ENCODE data around the gene RNF223.
"Not testable (repeated sequence)": the region's sequence is repeated elsewhere in the genome, so short reads cannot be mapped to it uniquely, and the experiment has no call there.

Gene RNF223

DNA sequence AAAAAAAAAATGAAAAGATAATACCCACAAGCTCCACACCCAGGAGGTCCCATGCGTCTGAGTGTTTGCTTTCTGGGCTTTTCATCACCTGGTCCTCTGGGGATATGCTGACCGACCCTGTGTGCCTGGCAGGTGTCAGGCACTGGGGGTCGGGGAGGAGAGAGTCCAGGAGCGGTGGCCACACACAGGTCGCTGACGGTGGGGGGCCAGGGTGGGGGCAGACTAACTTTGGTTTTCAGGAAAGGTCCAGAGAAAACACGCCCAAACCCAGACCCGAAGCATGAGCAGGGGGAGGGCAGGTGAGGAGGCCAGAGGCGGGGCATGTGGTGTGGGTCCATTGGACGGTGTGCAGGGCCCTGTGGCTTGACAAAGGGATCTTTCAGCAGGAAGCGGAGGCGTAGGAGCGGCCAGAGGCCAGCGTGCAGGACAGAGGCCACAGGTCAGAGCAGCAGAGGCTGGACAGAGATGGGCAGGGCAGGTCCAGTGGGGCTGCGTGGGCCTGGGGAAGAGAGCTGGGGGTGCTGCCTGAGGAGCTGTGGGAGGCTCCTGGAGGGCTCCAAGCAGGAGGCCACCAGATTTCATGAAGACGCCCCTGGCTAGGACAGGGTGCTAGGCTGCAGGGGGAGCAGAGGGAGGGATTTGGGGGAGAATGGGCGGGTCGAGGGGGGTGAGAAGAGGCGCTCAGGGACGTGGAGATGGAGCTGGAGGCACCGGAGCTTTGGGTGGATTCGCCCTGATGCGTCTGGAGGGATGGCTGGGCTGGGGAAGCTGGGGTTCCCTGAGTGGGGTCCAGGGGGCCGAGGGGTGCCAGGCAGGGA is 15.8 kb downstream of the RNF223 start:
- no peak for DNase-seq

- DNase-seq, result not testable (repeated sequence)
These were observed 16.4 kb downstream of the RNF223 start for GRCh38 chr1:1057769-1058087.

DNA sequence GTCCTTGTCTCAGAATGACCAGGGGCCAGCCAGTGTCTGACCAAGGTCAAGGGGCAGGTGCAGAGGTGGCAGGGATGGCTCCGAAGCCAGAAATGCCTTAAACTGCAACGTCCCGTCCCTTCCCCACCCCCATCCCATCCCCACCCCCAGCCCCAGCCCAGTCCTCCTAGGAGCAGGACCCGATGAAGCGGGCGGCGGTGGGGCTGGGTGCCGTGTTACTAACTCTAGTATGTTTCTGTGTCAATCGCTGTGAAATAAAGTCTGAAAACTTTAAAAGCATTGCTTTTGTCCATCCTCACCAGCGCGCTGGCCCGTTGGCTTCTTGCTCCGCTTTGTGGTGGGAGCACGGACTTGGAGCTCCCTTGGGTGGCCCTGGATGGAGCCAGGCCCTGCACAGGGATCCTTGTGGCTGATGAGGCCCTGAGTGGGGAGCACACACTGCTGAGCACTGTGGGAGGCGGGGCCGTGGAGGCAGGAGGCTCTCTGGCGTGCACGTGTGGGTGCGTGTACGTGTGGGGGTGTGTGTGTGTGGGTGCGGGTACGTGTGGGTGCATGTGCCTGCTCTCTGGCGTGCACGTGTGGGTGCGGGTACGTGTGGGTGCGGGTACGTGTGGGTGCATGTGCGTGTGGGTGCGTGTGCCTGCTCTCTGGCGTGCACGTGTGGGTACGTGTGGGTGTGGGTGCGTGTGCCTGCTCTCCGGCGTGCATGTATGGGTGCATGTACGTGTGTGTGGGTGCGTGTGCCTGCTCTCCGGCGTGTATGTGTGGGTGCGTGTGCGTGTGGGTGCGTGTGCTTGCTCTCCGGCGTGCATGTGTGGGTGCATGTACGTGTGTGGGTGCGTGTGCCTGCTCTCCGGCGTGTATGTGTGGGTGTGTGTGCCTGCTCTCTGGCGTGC is 18.0 kb downstream of the RNF223 start:
- DNase-seq, result no peak

DNA sequence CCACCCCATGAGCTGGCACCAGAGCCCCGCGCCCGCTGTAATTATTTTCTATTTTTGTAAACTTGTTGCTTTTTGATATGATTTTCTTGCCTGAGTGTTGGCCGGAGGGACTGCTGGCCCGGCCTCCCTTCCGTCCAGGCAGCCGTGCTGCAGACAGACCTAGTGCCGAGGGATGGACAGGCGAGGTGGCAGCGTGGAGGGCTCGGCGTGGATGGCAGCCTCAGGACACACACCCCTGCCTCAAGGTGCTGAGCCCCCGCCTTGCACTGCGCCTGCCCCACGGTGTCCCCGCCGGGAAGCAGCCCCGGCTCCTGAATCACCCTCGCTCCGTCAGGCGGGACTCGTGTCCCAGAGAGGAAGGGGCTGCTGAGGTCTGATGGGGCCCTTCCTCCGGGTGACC is 19.1 kb downstream of the RNF223 start:
- no peak for DNase-seq

- no peak for DNase-seq
These were observed 19.9 kb downstream of the RNF223 start for GRCh38 chr1:1054099-1054700.

DNA sequence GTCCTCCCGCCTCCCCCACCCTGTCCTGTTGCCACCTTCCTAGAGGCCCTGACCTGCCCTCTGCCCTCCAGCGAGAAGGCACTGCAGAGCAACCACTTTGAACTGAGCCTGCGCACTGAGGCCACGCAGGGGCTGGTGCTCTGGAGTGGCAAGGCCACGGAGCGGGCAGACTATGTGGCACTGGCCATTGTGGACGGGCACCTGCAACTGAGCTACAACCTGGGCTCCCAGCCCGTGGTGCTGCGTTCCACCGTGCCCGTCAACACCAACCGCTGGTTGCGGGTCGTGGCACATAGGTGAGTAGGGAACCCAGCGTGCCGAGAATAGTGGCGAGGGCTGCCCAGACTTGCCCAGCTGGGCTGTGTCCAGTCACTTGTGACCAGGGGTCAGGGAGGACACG is 20.4 kb downstream of the RNF223 start:
- no peak for DNase-seq

GRCh38 chr1:1053022-1053421 is 21.1 kb downstream of the RNF223 start:
- DNase-seq, result no peak

- DNase-seq, result no peak
These were observed 21.9 kb downstream of the RNF223 start for GRCh38 chr1:1052003-1052840.

DNA sequence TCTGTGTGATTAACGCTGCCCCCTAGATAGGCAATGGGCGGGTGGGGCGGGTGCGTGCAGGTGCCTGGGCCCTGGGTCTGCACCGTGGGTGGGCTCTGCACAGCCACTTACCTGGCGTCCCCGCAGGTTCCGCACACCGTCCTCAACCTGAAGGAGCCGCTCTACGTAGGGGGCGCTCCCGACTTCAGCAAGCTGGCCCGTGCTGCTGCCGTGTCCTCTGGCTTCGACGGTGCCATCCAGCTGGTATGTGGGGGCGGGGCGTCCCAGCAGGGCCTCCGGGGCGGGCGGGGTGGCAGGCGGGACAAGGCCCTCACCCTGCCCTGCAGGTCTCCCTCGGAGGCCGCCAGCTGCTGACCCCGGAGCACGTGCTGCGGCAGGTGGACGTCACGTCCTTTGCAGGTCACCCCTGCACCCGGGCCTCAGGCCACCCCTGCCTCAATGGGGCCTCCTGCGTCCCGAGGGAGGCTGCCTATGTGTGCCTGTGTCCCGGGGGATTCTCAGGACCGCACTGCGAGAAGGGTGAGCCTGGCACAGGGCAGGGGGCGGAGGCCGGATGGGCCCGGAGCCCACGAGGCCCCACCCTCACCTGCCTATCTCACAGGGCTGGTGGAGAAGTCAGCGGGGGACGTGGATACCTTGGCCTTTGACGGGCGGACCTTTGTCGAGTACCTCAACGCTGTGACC is 22.8 kb downstream of the RNF223 start:
- no peak for DNase-seq

- no peak for DNase-seq
These were observed 23.5 kb downstream of the RNF223 start for GRCh38 chr1:1050577-1051052.

DNA sequence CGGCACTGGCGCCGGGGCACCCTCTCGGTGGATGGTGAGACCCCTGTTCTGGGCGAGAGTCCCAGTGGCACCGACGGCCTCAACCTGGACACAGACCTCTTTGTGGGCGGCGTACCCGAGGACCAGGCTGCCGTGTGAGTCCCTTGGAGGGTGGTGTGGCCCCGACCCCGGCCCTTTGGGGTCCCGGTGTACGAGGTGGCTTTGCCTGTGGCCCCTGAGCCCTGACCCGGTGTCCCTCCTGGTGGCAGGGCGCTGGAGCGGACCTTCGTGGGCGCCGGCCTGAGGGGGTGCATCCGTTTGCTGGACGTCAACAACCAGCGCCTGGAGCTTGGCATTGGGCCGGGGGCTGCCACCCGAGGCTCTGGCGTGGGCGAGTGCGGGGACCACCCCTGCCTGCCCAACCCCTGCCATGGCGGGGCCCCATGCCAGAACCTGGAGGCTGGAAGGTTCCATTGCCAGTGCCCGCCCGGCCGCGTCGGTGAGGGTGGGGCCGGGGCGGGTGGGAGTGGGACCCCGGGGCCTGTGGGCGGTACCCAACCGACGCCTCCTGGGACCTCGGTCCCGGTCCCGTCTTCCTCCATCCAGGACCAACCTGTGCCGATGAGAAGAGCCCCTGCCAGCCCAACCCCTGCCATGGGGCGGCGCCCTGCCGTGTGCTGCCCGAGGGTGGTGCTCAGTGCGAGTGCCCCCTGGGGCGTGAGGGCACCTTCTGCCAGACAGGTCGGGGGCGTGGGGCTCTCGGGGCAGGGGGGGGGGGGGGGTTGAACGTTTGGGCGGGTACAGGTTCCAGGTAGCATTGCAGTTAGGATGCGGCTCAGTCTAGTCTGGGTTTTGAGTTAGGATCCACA is 24.6 kb downstream of the RNF223 start:
- no peak for DNase-seq

- no peak for DNase-seq
These were observed 25.3 kb downstream of the RNF223 start for GRCh38 chr1:1048765-1049164.

DNA sequence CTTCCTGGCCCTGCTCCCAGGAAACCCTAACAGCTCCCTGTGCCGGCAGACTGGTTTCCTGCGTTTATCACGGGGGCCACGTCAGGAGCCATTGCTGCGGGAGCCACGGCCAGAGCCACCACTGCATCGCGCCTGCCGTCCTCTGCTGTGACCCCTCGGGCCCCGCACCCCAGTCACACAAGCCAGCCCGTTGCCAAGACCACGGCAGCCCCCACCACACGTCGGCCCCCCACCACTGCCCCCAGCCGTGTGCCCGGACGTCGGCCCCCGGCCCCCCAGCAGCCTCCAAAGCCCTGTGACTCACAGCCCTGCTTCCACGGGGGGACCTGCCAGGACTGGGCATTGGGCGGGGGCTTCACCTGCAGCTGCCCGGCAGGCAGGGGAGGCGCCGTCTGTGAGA is 26.1 kb downstream of the RNF223 start:
- no peak for DNase-seq

- no peak for DNase-seq
These were observed 26.7 kb downstream of the RNF223 start for GRCh38 chr1:1047407-1047806.

GRCh38 chr1:1046767-1047166 is 27.3 kb downstream of the RNF223 start:
- DNase-seq, result no peak

DNA sequence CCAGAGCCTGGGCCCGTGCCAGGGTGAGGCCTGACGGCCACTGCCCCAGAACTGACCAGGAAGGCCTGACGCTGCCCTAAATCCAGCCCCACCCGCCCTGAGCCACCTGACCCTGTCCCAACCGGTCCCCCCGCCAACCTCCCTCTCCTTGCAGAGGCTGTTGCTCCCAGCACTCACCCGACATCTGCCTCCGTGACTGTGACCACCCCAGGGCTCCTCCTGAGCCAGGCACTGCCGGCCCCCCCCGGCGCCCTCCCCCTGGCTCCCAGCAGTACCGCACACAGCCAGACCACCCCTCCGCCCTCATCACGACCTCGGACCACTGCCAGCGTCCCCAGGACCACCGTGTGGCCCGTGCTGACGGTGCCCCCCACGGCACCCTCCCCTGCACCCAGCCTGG is 27.9 kb downstream of the RNF223 start:
- DNase-seq, result no peak

GRCh38 chr1:1045129-1045528 is 29.0 kb downstream of the RNF223 start:
- DNase-seq, result no peak

GRCh38 chr1:1044455-1045078 is 29.5 kb downstream of the RNF223 start:
- DNase-seq, result no peak

DNA sequence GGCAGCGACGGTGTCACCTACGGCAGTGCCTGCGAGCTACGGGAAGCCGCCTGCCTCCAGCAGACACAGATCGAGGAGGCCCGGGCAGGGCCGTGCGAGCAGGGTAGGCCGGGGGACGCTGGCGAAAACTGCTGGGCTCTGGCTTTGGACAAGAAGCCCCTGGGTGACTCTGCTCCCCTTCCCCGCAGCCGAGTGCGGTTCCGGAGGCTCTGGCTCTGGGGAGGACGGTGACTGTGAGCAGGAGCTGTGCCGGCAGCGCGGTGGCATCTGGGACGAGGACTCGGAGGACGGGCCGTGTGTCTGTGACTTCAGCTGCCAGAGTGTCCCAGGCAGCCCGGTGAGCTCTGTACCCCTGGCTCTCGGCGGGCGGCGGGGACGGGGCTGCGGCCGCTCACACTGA is 30.2 kb downstream of the RNF223 start:
- DNase-seq, result no peak

- DNase-seq, result no peak
These were observed 30.7 kb downstream of the RNF223 start for GRCh38 chr1:1043411-1043810.

DNA sequence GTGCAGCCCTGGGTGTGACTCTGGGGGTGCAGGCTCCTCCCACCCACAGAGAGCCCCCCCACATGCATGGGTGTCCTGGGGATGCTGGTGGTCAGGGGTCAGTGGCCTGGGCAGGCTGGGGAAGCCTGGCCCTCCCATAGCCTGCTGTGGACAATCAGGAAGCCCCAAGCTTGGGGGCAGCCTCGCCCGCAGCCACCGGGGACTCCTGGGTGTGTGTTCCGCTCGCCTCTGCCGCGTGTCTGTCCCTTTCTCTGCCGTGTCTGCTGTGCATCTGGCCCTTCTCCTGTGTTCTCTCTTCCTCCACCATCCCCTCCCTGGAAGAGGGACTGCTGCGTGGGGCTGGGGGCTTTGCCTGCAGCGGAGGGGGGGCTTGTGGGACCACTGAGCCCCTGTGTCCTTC is 31.3 kb downstream of the RNF223 start:
- no peak for DNase-seq

Data from activated CD4-positive, CD25-positive, alpha-beta regulatory T cell (primary cell).